HEK293 (cell line): ENCODE results near the gene CD9.
A peak's percentile ranks its signal among the peaks of the same experiment; 100 is the strongest.

Experiments
- CTCF ChIA-PET: fragments of 350-600 bp; formaldehyde crosslinking; extraction: SDS; loops from one replicate; lab custom pipeline; 2021; ENCODE audit warnings: antibody characterized with exemption; lab: Yijun Ruan, JAX
- POLR2A ChIA-PET: fragments of 300-600 bp; formaldehyde crosslinking; extraction: SDS; loops from one replicate; lab custom pipeline; 2020; ENCODE audit warnings: antibody characterized with exemption, inconsistent platforms; lab: Yijun Ruan, JAX
- H3K27ac ChIP-seq: fragments of 200-500 bp; sonication (Bioruptor generic); 2 replicates; pipeline ENCODE4 v1.5.1; 2014; ENCODE audit warnings: low read depth, low read length, control low read depth, inconsistent platforms; ENCODE audit errors: extremely low read depth
- H3K36me3 ChIP-seq, 2 experiments: fragments of 200-500 bp in 1 of 2; sonication (Bioruptor generic) in 1 of 2; 1 replicate in 1 of 2; 2 replicates in 1 of 2; pipeline ENCODE4 v1.5.1; 2014 to 2017; ENCODE audit warnings: inconsistent platforms in 2 of 2, low read length in 2 of 2; ENCODE audit not compliant: control insufficient read depth in 2 of 2, insufficient read depth in 1 of 2
- H3K4me1 ChIP-seq: fragments of 200-500 bp; sonication (Bioruptor generic); 2 replicates; pipeline ENCODE4 v1.5.1; 2014; ENCODE audit warnings: mild to moderate bottlenecking, low read length, inconsistent platforms; ENCODE audit not compliant: control insufficient read depth, insufficient read depth
- H3K4me3 ChIP-seq: 2 replicates; pipeline ENCODE4 v1.5.1; 2011; ENCODE audit warnings: low read depth, mild to moderate bottlenecking, control low read depth, low read length, moderate library complexity
- H3K9me3 ChIP-seq: fragments of 200-500 bp; sonication (Bioruptor generic); 2 replicates; pipeline ENCODE4 v1.5.1; 2014; ENCODE audit warnings: low read depth, low read length, inconsistent platforms; ENCODE audit not compliant: control insufficient read depth, insufficient read depth
- IKZF3 ChIP-seq: fragments of 450-650 bp; IDR thresholded peaks from 2 replicates; pipeline ENCODE4 v1.5.0; 2018; ENCODE audit warnings: missing biosample characterization, mild to moderate bottlenecking, missing genetic modification characterization, moderate library complexity
- KLF8 ChIP-seq: fragments of 450-650 bp; formaldehyde crosslinking; IDR thresholded peaks from 2 replicates; pipeline ENCODE4 v1.5.1; 2016; ENCODE audit warnings: missing biosample characterization, missing genetic modification characterization
- RBAK ChIP-seq: fragments of 450-650 bp; formaldehyde crosslinking; IDR thresholded peaks from 2 replicates; pipeline ENCODE4 v1.5.1; 2016; ENCODE audit warnings: missing biosample characterization, missing genetic modification characterization
- REPIN1 ChIP-seq: fragments of 450-650 bp; formaldehyde crosslinking; IDR thresholded peaks from 2 replicates; pipeline ENCODE4 v1.5.1; 2017; ENCODE audit warnings: missing biosample characterization, missing genetic modification characterization, low read depth
- ZBTB17 ChIP-seq: fragments of 450-650 bp; formaldehyde crosslinking; IDR thresholded peaks from 2 replicates; pipeline ENCODE4 v1.5.1; 2016; ENCODE audit warnings: missing biosample characterization, missing genetic modification characterization
- ZEB2 ChIP-seq: fragments of 450-650 bp; formaldehyde crosslinking; IDR thresholded peaks from 2 replicates; pipeline ENCODE4 v1.5.1; 2016; ENCODE audit warnings: missing biosample characterization, missing genetic modification characterization
- ZFP37 ChIP-seq: fragments of 450-650 bp; formaldehyde crosslinking; IDR thresholded peaks from 2 replicates; pipeline ENCODE4 v1.5.1; 2016; ENCODE audit warnings: missing biosample characterization, missing genetic modification characterization
- ZIC2 ChIP-seq: fragments of 450-650 bp; formaldehyde crosslinking; IDR thresholded peaks from 2 replicates; pipeline ENCODE4 v1.5.1; 2016; ENCODE audit warnings: missing biosample characterization, missing genetic modification characterization
- ZNF133 ChIP-seq: fragments of 450-650 bp; formaldehyde crosslinking; IDR thresholded peaks from 2 replicates; pipeline ENCODE4 v1.5.1; 2016; ENCODE audit warnings: missing biosample characterization, missing genetic modification characterization
- ZNF148 ChIP-seq: fragments of 450-650 bp; formaldehyde crosslinking; IDR thresholded peaks from 2 replicates; pipeline ENCODE4 v1.5.0; 2017; ENCODE audit warnings: missing biosample characterization, missing genetic modification characterization, borderline replicate concordance
- ZNF175 ChIP-seq: fragments of 450-650 bp; formaldehyde crosslinking; IDR thresholded peaks from 2 replicates; pipeline ENCODE4 v1.5.1; 2016; ENCODE audit warnings: missing biosample characterization, missing genetic modification characterization
- ZNF292 ChIP-seq: fragments of 450-650 bp; formaldehyde crosslinking; IDR thresholded peaks from 2 replicates; pipeline ENCODE4 v1.5.1; 2016; ENCODE audit warnings: low read depth, missing biosample characterization, missing genetic modification characterization, borderline replicate concordance
- ZNF37A ChIP-seq: fragments of 450-650 bp; IDR thresholded peaks from 2 replicates; pipeline ENCODE4 v1.5.1; 2018; ENCODE audit warnings: missing biosample characterization, missing genetic modification characterization
- ZNF561 ChIP-seq: fragments of 450-650 bp; IDR thresholded peaks from 2 replicates; pipeline ENCODE4 v1.5.1; 2018; ENCODE audit warnings: missing biosample characterization, missing genetic modification characterization, borderline replicate concordance
- ZNF660 ChIP-seq: fragments of 450-650 bp; IDR thresholded peaks from 2 replicates; pipeline ENCODE4 v1.5.1; 2018; ENCODE audit warnings: missing biosample characterization, mild to moderate bottlenecking, missing genetic modification characterization
- ZNF701 ChIP-seq: fragments of 450-650 bp; formaldehyde crosslinking; IDR thresholded peaks from 2 replicates; pipeline ENCODE4 v1.5.1; 2016; ENCODE audit warnings: missing biosample characterization, missing genetic modification characterization
- ZNF76 ChIP-seq: fragments of 450-650 bp; formaldehyde crosslinking; IDR thresholded peaks from 2 replicates; pipeline ENCODE4; 2016; ENCODE audit warnings: low read depth, missing biosample characterization, missing genetic modification characterization, borderline replicate concordance
- ZSCAN30 ChIP-seq: fragments of 450-650 bp; IDR thresholded peaks from 2 replicates; pipeline ENCODE4 v1.5.1; 2018; ENCODE audit warnings: missing biosample characterization, mild to moderate bottlenecking, missing genetic modification characterization, moderate library complexity
- TF ChIP-seq, protein P1 (sequence below): fragments of 450-650 bp; formaldehyde crosslinking; IDR thresholded peaks from 2 replicates; pipeline ENCODE4 v1.5.1; 2017; ENCODE audit warnings: missing biosample characterization, missing genetic modification characterization
- TF ChIP-seq, protein P2 (sequence below): fragments of 450-650 bp; formaldehyde crosslinking; IDR thresholded peaks from 2 replicates; pipeline ENCODE4 v1.5.1; 2016; ENCODE audit warnings: missing biosample characterization, missing genetic modification characterization
- TF ChIP-seq, protein P3 (sequence below): fragments of 450-650 bp; formaldehyde crosslinking; IDR thresholded peaks from 2 replicates; pipeline ENCODE4 v1.5.1; 2016; ENCODE audit warnings: missing biosample characterization, missing genetic modification characterization
- TF ChIP-seq, protein P4 (sequence below): fragments of 450-650 bp; formaldehyde crosslinking; IDR thresholded peaks from 2 replicates; pipeline ENCODE4 v1.5.1; 2016; ENCODE audit warnings: missing biosample characterization, missing genetic modification characterization, borderline replicate concordance
- TF ChIP-seq, protein P5 (sequence below): fragments of 450-650 bp; formaldehyde crosslinking; optimal IDR thresholded peaks from 2 replicates; pipeline ENCODE3; 2016; ENCODE audit warnings: missing biosample characterization, mild to moderate bottlenecking, missing genetic modification characterization

CD9 gene

DNA sequence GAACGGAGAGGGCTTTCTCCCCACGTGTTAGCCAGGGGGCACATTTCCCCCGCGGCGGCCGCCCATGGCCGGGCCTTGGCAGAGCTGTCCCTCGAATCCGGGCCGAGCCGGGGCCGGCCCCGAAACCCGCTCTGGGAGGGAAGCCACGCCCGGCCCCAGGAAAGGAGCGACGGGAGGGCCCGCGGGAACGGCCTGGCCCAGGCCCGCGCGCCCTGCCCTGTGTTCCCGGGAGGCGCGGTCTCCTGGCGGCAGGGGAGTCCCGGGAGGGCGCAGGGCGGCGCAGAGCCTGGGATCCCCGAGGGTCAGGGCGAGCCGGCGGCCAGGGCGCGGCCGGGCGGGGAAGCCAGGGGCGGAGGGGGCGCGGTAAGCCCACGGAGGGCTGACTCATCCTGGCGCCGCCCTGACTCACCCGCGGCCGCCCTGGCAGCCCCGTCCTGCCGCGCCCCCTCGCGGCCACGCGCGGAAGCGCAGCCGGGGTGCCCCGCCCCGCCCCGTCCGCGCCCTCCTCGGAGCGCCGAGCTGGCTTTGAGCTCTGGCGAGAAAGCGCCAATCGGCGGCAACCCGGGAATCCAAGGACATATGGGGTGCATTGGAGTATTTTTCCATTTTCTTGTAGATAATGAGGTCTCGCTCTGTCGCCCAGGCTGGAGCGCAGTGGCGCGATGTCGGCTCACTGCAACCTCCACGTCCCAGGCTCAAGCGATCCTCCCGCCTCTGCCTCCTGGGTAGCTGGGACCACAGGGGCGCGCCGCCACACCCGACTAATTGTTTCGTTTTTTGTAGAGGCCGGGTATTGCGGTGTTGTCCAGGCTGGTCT is 78.4 kb downstream of the CD9 start:
- ChIA-PET CTCF (interaction anchor here (0.5 to 8.8 kb wide), 34 partner anchors 9 to 356 kb away, joined by 3 to 143 read pairs (median 5); partner anchors contain the start of gene CD9), POLR2A (interaction anchor here (1.3 to 2.0 kb wide), 3 partner anchors 78 to 85 kb away, joined by 4 to 8 read pairs (median 6); no protein-coding TSS in a partner anchor)
- Histone ChIP-seq H3K36me3 (no peaks in the 10 kb centered on the region), H3K4me1 (peaks cover 7% of the 10 kb centered on the region; the same call in 1 of the 2 replicates), H3K27ac (peak overlapping the region; percentile 81), H3K9me3 (no peaks in the 10 kb centered on the region), H3K4me3 (peak overlapping the region; percentile 41)
- TF ChIP-seq IKZF3 (tag by site-specific recombination), result peak; percentile 87
- TF ChIP-seq KLF8 (tag by site-specific recombination), result peak; percentile 49; the same call in 1 of the 2 replicates
- TF ChIP-seq ZNF660 (tag by site-specific recombination), result peak; percentile 77; the same call in 1 of the 2 replicates
- peak; percentile 62 for TF ChIP-seq ZIC2
- TF ChIP-seq ZNF292 (tag by site-specific recombination), result no peak
- TF ChIP-seq ZNF148, result no peak
- no peak for TF ChIP-seq ZNF175 (tag by site-specific recombination)
- 0 out of 2 replicates have a peak, but pooled peaks have one; percentile 36 for TF ChIP-seq ZNF76 (tag by site-specific recombination)
- TF ChIP-seq ZSCAN30 (tag by site-specific recombination), result peak; percentile 92; the same call in 1 of the 2 replicates
- no peak for TF ChIP-seq ZNF133 (tag by site-specific recombination)
- peak; percentile 84 for TF ChIP-seq ZBTB17 (tag by site-specific recombination)
- TF ChIP-seq ZNF37A, result no peak
- no peak for TF ChIP-seq RBAK (tag by site-specific recombination)
- TF ChIP-seq ZNF701 (tag by site-specific recombination), result no peak
- TF ChIP-seq, protein P1, sequence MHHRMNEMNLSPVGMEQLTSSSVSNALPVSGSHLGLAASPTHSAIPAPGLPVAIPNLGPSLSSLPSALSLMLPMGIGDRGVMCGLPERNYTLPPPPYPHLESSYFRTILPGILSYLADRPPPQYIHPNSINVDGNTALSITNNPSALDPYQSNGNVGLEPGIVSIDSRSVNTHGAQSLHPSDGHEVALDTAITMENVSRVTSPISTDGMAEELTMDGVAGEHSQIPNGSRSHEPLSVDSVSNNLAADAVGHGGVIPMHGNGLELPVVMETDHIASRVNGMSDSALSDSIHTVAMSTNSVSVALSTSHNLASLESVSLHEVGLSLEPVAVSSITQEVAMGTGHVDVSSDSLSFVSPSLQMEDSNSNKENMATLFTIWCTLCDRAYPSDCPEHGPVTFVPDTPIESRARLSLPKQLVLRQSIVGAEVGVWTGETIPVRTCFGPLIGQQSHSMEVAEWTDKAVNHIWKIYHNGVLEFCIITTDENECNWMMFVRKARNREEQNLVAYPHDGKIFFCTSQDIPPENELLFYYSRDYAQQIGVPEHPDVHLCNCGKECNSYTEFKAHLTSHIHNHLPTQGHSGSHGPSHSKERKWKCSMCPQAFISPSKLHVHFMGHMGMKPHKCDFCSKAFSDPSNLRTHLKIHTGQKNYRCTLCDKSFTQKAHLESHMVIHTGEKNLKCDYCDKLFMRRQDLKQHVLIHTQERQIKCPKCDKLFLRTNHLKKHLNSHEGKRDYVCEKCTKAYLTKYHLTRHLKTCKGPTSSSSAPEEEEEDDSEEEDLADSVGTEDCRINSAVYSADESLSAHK (tag by site-specific recombination), result no peak
- TF ChIP-seq, protein P2, sequence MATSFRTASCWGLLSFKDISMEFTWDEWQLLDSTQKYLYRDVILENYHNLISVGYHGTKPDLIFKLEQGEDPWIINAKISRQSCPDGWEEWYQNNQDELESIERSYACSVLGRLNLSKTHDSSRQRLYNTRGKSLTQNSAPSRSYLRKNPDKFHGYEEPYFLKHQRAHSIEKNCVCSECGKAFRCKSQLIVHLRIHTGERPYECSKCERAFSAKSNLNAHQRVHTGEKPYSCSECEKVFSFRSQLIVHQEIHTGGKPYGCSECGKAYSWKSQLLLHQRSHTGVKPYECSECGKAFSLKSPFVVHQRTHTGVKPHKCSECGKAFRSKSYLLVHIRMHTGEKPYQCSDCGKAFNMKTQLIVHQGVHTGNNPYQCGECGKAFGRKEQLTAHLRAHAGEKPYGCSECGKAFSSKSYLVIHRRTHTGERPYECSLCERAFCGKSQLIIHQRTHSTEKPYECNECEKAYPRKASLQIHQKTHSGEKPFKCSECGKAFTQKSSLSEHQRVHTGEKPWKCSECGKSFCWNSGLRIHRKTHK (tag by site-specific recombination), result no peak
- no peak for TF ChIP-seq REPIN1 (tag by site-specific recombination)
- TF ChIP-seq, protein P3, sequence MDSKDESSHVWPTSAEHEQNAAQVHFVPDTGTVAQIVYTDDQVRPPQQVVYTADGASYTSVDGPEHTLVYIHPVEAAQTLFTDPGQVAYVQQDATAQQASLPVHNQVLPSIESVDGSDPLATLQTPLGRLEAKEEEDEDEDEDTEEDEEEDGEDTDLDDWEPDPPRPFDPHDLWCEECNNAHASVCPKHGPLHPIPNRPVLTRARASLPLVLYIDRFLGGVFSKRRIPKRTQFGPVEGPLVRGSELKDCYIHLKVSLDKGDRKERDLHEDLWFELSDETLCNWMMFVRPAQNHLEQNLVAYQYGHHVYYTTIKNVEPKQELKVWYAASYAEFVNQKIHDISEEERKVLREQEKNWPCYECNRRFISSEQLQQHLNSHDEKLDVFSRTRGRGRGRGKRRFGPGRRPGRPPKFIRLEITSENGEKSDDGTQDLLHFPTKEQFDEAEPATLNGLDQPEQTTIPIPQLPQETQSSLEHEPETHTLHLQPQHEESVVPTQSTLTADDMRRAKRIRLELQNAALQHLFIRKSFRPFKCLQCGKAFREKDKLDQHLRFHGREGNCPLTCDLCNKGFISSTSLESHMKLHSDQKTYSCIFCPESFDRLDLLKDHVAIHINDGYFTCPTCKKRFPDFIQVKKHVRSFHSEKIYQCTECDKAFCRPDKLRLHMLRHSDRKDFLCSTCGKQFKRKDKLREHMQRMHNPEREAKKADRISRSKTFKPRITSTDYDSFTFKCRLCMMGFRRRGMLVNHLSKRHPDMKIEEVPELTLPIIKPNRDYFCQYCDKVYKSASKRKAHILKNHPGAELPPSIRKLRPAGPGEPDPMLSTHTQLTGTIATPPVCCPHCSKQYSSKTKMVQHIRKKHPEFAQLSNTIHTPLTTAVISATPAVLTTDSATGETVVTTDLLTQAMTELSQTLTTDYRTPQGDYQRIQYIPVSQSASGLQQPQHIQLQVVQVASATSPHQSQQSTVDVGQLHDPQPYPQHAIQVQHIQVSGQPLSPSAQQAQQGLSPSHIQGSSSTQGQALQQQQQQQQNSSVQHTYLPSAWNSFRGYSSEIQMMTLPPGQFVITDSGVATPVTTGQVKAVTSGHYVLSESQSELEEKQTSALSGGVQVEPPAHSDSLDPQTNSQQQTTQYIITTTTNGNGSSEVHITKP (tag by site-specific recombination), result no peak
- peak; percentile 85; the same call in 1 of the 2 replicates for TF ChIP-seq ZNF561 (tag by site-specific recombination)
- TF ChIP-seq, protein P4, sequence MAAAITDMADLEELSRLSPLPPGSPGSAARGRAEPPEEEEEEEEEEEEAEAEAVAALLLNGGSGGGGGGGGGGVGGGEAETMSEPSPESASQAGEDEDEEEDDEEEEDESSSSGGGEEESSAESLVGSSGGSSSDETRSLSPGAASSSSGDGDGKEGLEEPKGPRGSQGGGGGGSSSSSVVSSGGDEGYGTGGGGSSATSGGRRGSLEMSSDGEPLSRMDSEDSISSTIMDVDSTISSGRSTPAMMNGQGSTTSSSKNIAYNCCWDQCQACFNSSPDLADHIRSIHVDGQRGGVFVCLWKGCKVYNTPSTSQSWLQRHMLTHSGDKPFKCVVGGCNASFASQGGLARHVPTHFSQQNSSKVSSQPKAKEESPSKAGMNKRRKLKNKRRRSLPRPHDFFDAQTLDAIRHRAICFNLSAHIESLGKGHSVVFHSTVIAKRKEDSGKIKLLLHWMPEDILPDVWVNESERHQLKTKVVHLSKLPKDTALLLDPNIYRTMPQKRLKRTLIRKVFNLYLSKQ (tag by site-specific recombination), result no peak
- TF ChIP-seq ZFP37, result no peak
- no peak for TF ChIP-seq ZEB2 (tag by site-specific recombination)
- TF ChIP-seq, protein P5, sequence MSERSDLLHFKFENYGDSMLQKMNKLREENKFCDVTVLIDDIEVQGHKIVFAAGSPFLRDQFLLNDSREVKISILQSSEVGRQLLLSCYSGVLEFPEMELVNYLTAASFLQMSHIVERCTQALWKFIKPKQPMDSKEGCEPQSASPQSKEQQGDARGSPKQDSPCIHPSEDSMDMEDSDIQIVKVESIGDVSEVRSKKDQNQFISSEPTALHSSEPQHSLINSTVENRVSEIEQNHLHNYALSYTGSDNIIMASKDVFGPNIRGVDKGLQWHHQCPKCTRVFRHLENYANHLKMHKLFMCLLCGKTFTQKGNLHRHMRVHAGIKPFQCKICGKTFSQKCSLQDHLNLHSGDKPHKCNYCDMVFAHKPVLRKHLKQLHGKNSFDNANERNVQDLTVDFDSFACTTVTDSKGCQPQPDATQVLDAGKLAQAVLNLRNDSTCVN (tag by site-specific recombination), result peak; percentile 84
